CD4-positive, CD25-positive, alpha-beta regulatory T cell (primary cell): Measurements from ENCODE around the gene DDC. TPM values are rescaled to one million over a fixed set of nuclear protein-coding genes. Genes with fewer than 3 reads are reported as not detected.
"Not testable (repeated sequence)": the region's sequence is repeated elsewhere in the genome, so short reads cannot be mapped to it uniquely, and the experiment has no call there.

Source experiments
- ATAC-seq, 2 donors: fragments of 150-1000 bp; cut with Tn5 transposase; one replicate each; pipeline ENCODE4 v1.10.0; 2021; ENCODE audit warnings: low read depth in 2 of 2, moderate number of reproducible peaks in 2 of 2, moderate library complexity in 1 of 2
- DNase-seq, 3 donors: peaks; one replicate each; pipeline versions ENCODE4 v3.0.0 to v3.0.0-alpha.2; 2012 to 2022; ENCODE audit warnings: mixed read lengths in 1 of 3
- H3K27ac ChIP-seq: one replicate; pipeline ENCODE4 v1.7.0; 2013; ENCODE audit warnings: mild to moderate bottlenecking, low read length; ENCODE audit not compliant: insufficient read depth, poor library complexity, severe bottlenecking
- H3K27me3 ChIP-seq: one replicate; pipeline ENCODE4 v1.7.0; 2013; ENCODE audit warnings: low read length; ENCODE audit not compliant: control insufficient read depth, insufficient read depth
- H3K36me3 ChIP-seq: one replicate; pipeline ENCODE4 v1.7.0; 2013; ENCODE audit warnings: mild to moderate bottlenecking, low read length, moderate library complexity; ENCODE audit not compliant: control insufficient read depth, insufficient read depth
- H3K4me1 ChIP-seq: 2 replicates; pipeline ENCODE4 v1.7.0; 2013; ENCODE audit warnings: mild to moderate bottlenecking, low read length; ENCODE audit not compliant: insufficient read depth, control insufficient read depth, poor library complexity, severe bottlenecking
- H3K4me3 ChIP-seq: one replicate; pipeline ENCODE4 v1.7.0; 2013; ENCODE audit warnings: low read depth, mild to moderate bottlenecking, low read length, moderate library complexity
- H3K9me3 ChIP-seq, 2 experiments: 1 replicate in 1 of 2; 2 replicates in 1 of 2; pipeline ENCODE4 v1.7.0; 2013; ENCODE audit warnings: low read length in 2 of 2, mild to moderate bottlenecking in 1 of 2, moderate library complexity in 1 of 2; ENCODE audit not compliant: control insufficient read depth in 2 of 2
- H3K27ac Mint-ChIP-seq, 3 donors: one replicate each; pipeline ENCODE4 v1.8.0; 2020 to 2022; ENCODE audit warnings: mild to moderate bottlenecking in 3 of 3, mixed read lengths in 3 of 3, moderate library complexity in 2 of 3
- H3K27me3 Mint-ChIP-seq: one replicate; pipeline ENCODE4 v1.8.0; 2022; ENCODE audit warnings: mild to moderate bottlenecking, mixed read lengths
- H3K36me3 Mint-ChIP-seq: one replicate; pipeline ENCODE4 v1.8.0; 2020; ENCODE audit warnings: mixed read lengths
- H3K4me1 Mint-ChIP-seq, 4 donors: one replicate each; pipeline ENCODE4 v1.8.0; 2020 to 2022; ENCODE audit warnings: mixed read lengths in 4 of 4, mild to moderate bottlenecking in 1 of 4
- H3K4me3 Mint-ChIP-seq, 4 donors: one replicate each; pipeline ENCODE4 v1.8.0; 2020 to 2022; ENCODE audit warnings: mild to moderate bottlenecking in 4 of 4, mixed read lengths in 4 of 4, moderate library complexity in 3 of 4
- H3K9me3 Mint-ChIP-seq, 7 donors: one replicate each; pipeline ENCODE4 v1.8.0; 2020 to 2022; ENCODE audit warnings: mixed read lengths in 7 of 7, mild to moderate bottlenecking in 3 of 7, moderate library complexity in 2 of 7
- polyA plus RNA-seq, 4 donors: library from polyadenylated mRNA; unstranded; fragments of 300-500 nt; fragmentation: Illumina TruSeq; gene quantifications; one replicate each; pipeline ENCODE4 v1.2.3, GENCODE V29; 2021
- total RNA-seq: library from RNA; stranded (reverse); gene quantifications from one replicate; pipeline ENCODE4 v1.2.3, GENCODE V29; 2022

Gene DDC
- total and polyA plus RNA-seq, 5 donors from 2014 or later, result not detected

- H3K36me3 ChIP-seq, result no peaks in the 10 kb centered on the region
- no peaks in the 10 kb centered on the region for H3K36me3 Mint-ChIP-seq
- no peak overlapping the region for H3K27ac ChIP-seq
- H3K27me3 Mint-ChIP-seq, result peaks cover 5% of the 10 kb centered on the region
- H3K4me3 ChIP-seq, result no peak overlapping the region
- H3K4me1 ChIP-seq, result peaks cover 5% of the 10 kb centered on the region
- no peak overlapping the region for H3K4me3 Mint-ChIP-seq
- ATAC-seq, result no peak
- peaks cover 3 to 8% (median 6%) of the 10 kb centered on the region in 4 donors for H3K4me1 Mint-ChIP-seq
- no peak for DNase-seq
- no peak overlapping the region for H3K27ac Mint-ChIP-seq
- H3K9me3 Mint-ChIP-seq, result peaks cover 0 to 2% (median 0%) of the 10 kb centered on the region in 7 donors
- no peaks in the 10 kb centered on the region for H3K27me3 ChIP-seq
- H3K9me3 ChIP-seq, result no peaks in the 10 kb centered on the region
Observed at GRCh38 chr7:50463035-50463434, 102.2 kb downstream of the DDC start.

- H3K4me1 ChIP-seq, result no peaks in the 10 kb centered on the region
- Mint-ChIP-seq H3K9me3 (peaks cover 0 to 2% (median 0%) of the 10 kb centered on the region in 7 donors), H3K36me3 (no peaks in the 10 kb centered on the region), H3K27me3 (peaks cover 8% of the 10 kb centered on the region), H3K4me1 (peaks cover 1 to 3% (median 1%) of the 10 kb centered on the region in 4 donors), H3K27ac (no peak overlapping the region), H3K4me3 (no peak overlapping the region)
- no peak overlapping the region for H3K4me3 ChIP-seq
- DNase-seq (peak in 1 of 3 donors; percentile 5), ATAC-seq (no peak)
- H3K9me3 ChIP-seq, result no peaks in the 10 kb centered on the region
- no peaks in the 10 kb centered on the region for H3K36me3 ChIP-seq
- no peaks in the 10 kb centered on the region for H3K27me3 ChIP-seq
- H3K27ac ChIP-seq, result no peak overlapping the region
Observed at GRCh38 chr7:50462361-50462760, 102.8 kb downstream of the DDC start.

GRCh38 chr7:50461695-50462094 is 103.5 kb downstream of the DDC start:
- H3K36me3 ChIP-seq, result no peaks in the 10 kb centered on the region
- H3K4me1 Mint-ChIP-seq, result peaks cover 0 to 3% (median 0%) of the 10 kb centered on the region in 4 donors
- H3K27ac ChIP-seq, result no peak overlapping the region
- H3K27me3 ChIP-seq, result peaks cover 2% of the 10 kb centered on the region
- no peaks in the 10 kb centered on the region for H3K36me3 Mint-ChIP-seq
- no peak overlapping the region for H3K27ac Mint-ChIP-seq
- H3K27me3 Mint-ChIP-seq, result peaks cover 10% of the 10 kb centered on the region
- peaks cover 0 to 2% (median 0%) of the 10 kb centered on the region in 7 donors for H3K9me3 Mint-ChIP-seq
- no peak overlapping the region for H3K4me3 Mint-ChIP-seq
- DNase-seq (no peak), ATAC-seq (no peak)
- H3K4me1 ChIP-seq, result no peaks in the 10 kb centered on the region
- H3K9me3 ChIP-seq, result no peaks in the 10 kb centered on the region
- no peak overlapping the region for H3K4me3 ChIP-seq

- H3K36me3 Mint-ChIP-seq, H3K9me3 Mint-ChIP-seq, H3K27ac Mint-ChIP-seq, ATAC-seq, DNase-seq, H3K4me1 ChIP-seq, H3K27me3 ChIP-seq, H3K9me3 ChIP-seq, H3K4me3 Mint-ChIP-seq, H3K36me3 ChIP-seq, H3K4me3 ChIP-seq, H3K4me1 Mint-ChIP-seq, H3K27ac ChIP-seq: not testable (repeated sequence)
- H3K27me3 Mint-ChIP-seq, result peaks cover 32% of the 10 kb centered on the region
Observed at GRCh38 chr7:50459183-50459582, 106.0 kb downstream of the DDC start.

- ATAC-seq, H3K4me3 ChIP-seq, H3K36me3 ChIP-seq, H3K27ac ChIP-seq, H3K27ac Mint-ChIP-seq, DNase-seq, H3K4me1 Mint-ChIP-seq, H3K9me3 ChIP-seq, H3K4me1 ChIP-seq, H3K36me3 Mint-ChIP-seq, H3K4me3 Mint-ChIP-seq, H3K9me3 Mint-ChIP-seq, H3K27me3 ChIP-seq: not testable (repeated sequence)
- peaks cover 36% of the 10 kb centered on the region for H3K27me3 Mint-ChIP-seq
Observed at GRCh38 chr7:50458651-50459050, 106.6 kb downstream of the DDC start.

- H3K9me3 Mint-ChIP-seq, result peaks cover 0 to 3% (median 0%) of the 10 kb centered on the region in 7 donors
- DNase-seq, result no peak
- peaks cover 38% of the 10 kb centered on the region for H3K27me3 Mint-ChIP-seq
- no peak overlapping the region for H3K27ac Mint-ChIP-seq
- Histone ChIP-seq H3K36me3 (no peaks in the 10 kb centered on the region), H3K27ac (no peak overlapping the region), H3K4me1 (peaks cover under 1% of the 10 kb centered on the region), H3K4me3 (no peak overlapping the region), H3K9me3 (no peaks in the 10 kb centered on the region), H3K27me3 (peaks cover 3% of the 10 kb centered on the region)
- H3K36me3 Mint-ChIP-seq, result no peaks in the 10 kb centered on the region
- peaks cover 0 to 3% (median under 1%) of the 10 kb centered on the region in 4 donors for H3K4me1 Mint-ChIP-seq
- ATAC-seq, result no peak
- no peak overlapping the region for H3K4me3 Mint-ChIP-seq
Observed at GRCh38 chr7:50456371-50457123, 108.7 kb downstream of the DDC start.

- Histone ChIP-seq H3K4me3 (no peak overlapping the region), H3K36me3 (no peaks in the 10 kb centered on the region), H3K27me3 (peaks cover 3% of the 10 kb centered on the region), H3K9me3 (no peaks in the 10 kb centered on the region), H3K4me1 (peaks cover 8% of the 10 kb centered on the region), H3K27ac (no peak overlapping the region)
- DNase-seq, result no peak
- Mint-ChIP-seq H3K9me3 (peaks cover 0 to 3% (median 0%) of the 10 kb centered on the region in 7 donors), H3K27ac (peak overlapping the region in 1 of 3 donors; percentile 35), H3K36me3 (no peaks in the 10 kb centered on the region), H3K27me3 (peaks cover 38% of the 10 kb centered on the region), H3K4me1 (peaks cover 0 to 9% (median 7%) of the 10 kb centered on the region in 4 donors), H3K4me3 (peak overlapping the region in 1 of 4 donors; percentile 8)
- no peak for ATAC-seq
Observed at GRCh38 chr7:50455658-50456057, 109.5 kb downstream of the DDC start.

- DNase-seq (no peak), ATAC-seq (no peak)
- Histone ChIP-seq H3K27me3 (peaks cover 3% of the 10 kb centered on the region), H3K4me1 (peaks cover 10% of the 10 kb centered on the region), H3K4me3 (no peak overlapping the region), H3K27ac (no peak overlapping the region), H3K36me3 (no peaks in the 10 kb centered on the region), H3K9me3 (no peaks in the 10 kb centered on the region)
- Mint-ChIP-seq H3K27me3 (peaks cover 38% of the 10 kb centered on the region), H3K36me3 (no peaks in the 10 kb centered on the region), H3K9me3 (peaks cover 0 to 3% (median 0%) of the 10 kb centered on the region in 7 donors), H3K27ac (no peak overlapping the region), H3K4me3 (no peak overlapping the region), H3K4me1 (peaks cover 0 to 15% (median 10%) of the 10 kb centered on the region in 4 donors)
Observed at GRCh38 chr7:50454968-50455367, 110.2 kb downstream of the DDC start.
